Inferior parietal cortex (tissue), 1 donor: Measurements from ENCODE around the gene ERCC1.

ENCODE experiments used
- DNase-seq: peaks from one replicate; pipeline ENCODE4 v3.0.0-alpha.2; 2016; ENCODE audit errors: extremely low spot score

Gene ERCC1

GRCh38 chr19:45423589-45424190, at the start of gene ERCC1:
Gene ERCC1, minus strand, starts transcription at chr19:45423917. Its CDS starts 543 bp downstream, at chr19:45423374.
- DNase-seq: peak; percentile 84

- no peak for DNase-seq
Measured at GRCh38 chr19:45473367-45473681, 49.6 kb upstream of the ERCC1 start.

- DNase-seq: no peak
Measured at GRCh38 chr19:45472563-45473366, 49.0 kb upstream of the ERCC1 start.

GRCh38 chr19:45471931-45472562, 48.3 kb upstream of the ERCC1 start:
- DNase-seq: no peak

- no peak for DNase-seq
Measured at GRCh38 chr19:45471111-45471930, 47.6 kb upstream of the ERCC1 start.

- no peak for DNase-seq
Measured at GRCh38 chr19:45470762-45471081, 47.0 kb upstream of the ERCC1 start.

- no peak for DNase-seq
Measured at GRCh38 chr19:45469945-45470761, 46.4 kb upstream of the ERCC1 start.

GRCh38 chr19:45469132-45469944, 45.6 kb upstream of the ERCC1 start:
- DNase-seq: peak; percentile 91

GRCh38 chr19:45468803-45469131, 45.0 kb upstream of the ERCC1 start:
- no peak for DNase-seq

- DNase-seq: no peak
Measured at GRCh38 chr19:45468159-45468651, 44.5 kb upstream of the ERCC1 start.

- peak; percentile 95 for DNase-seq
Measured at GRCh38 chr19:45467456-45468158, 43.9 kb upstream of the ERCC1 start, which contains the start of gene FOSB. Gene FOSB, plus strand, starts transcription at chr19:45467996. Its CDS starts 591 bp downstream, at chr19:45468587.

- DNase-seq: no peak
Measured at GRCh38 chr19:45467115-45467455, 43.4 kb upstream of the ERCC1 start.

- no peak for DNase-seq
Measured at GRCh38 chr19:45464852-45465441, 41.2 kb upstream of the ERCC1 start.

- DNase-seq: no peak
Measured at GRCh38 chr19:45464274-45464673, 40.6 kb upstream of the ERCC1 start.

GRCh38 chr19:45463241-45463640, 39.5 kb upstream of the ERCC1 start:
- no peak for DNase-seq

- DNase-seq: no peak
Measured at GRCh38 chr19:45462174-45462573, 38.5 kb upstream of the ERCC1 start.

- DNase-seq: no peak
Measured at GRCh38 chr19:45460807-45461347, 37.2 kb upstream of the ERCC1 start.

GRCh38 chr19:45457776-45458175, 34.1 kb upstream of the ERCC1 start:
- DNase-seq: no peak

- no peak for DNase-seq
Measured at GRCh38 chr19:45456500-45456815, 32.7 kb upstream of the ERCC1 start.
